Hematopoietic multipotent progenitor cell (in vitro differentiated cells): Measurements from ENCODE around the gene ZNF490. TPM values are rescaled to one million over a fixed set of nuclear protein-coding genes. Genes with fewer than 3 reads are reported as not detected.
A peak's percentile ranks its signal among the peaks of the same experiment; 100 is the strongest.

Experiments
- DNase-seq, 3 donors: peaks; one replicate each; pipeline ENCODE4 v3.0.0-alpha.2; 2011 to 2015; ENCODE audit warnings: low read depth in 2 of 3, low spot score in 2 of 3
- total RNA-seq: library from RNA; depleted of rRNA; stranded (reverse); fragments of >200 nt; gene quantifications from one replicate; pipeline ENCODE4 v1.2.3, GENCODE V29; 2012

The ZNF490 gene
- total RNA-seq, 1 donor, result 9.7 TPM

GRCh38 chr19:12546068-12546467 lies 64.5 kb downstream of the ZNF490 start:
- DNase-seq, result no peak

GRCh38 chr19:12545267-12545666 lies 65.3 kb downstream of the ZNF490 start:
- DNase-seq, result no peak

- DNase-seq, result peak in 2 of 3 donors; percentile 90 to 94
Measured at GRCh38 chr19:12544401-12544876, 66.2 kb downstream of the ZNF490 start.

GRCh38 chr19:12543855-12544254 lies 66.8 kb downstream of the ZNF490 start:
- DNase-seq, result no peak

Other genes starting within 250 kb of the ZNF490 start
- gene ZNF442, start 245.1 kb downstream of the ZNF490 start, total RNA-seq, result 1.1 TPM
- gene ZNF799, start 209.5 kb downstream of the ZNF490 start, total RNA-seq, result 3.2 TPM
- 3.5 TPM for gene ZNF443, start 169.8 kb downstream of the ZNF490 start, total RNA-seq
- gene ZNF709, start 126.0 kb downstream of the ZNF490 start, total RNA-seq, result 7.5 TPM
- gene ZNF564, start 59.3 kb downstream of the ZNF490 start, total RNA-seq, result 4.8 TPM
- 9.4 TPM for gene ZNF791, start 107 bp upstream of the ZNF490 start, total RNA-seq
- gene MAN2B1, start 55.9 kb upstream of the ZNF490 start, total RNA-seq, result 128 TPM
- 14.8 TPM for gene WDR83, start 56.0 kb upstream of the ZNF490 start, total RNA-seq
- 102 TPM for gene DHPS, start 71.1 kb upstream of the ZNF490 start, total RNA-seq
- gene GNG14, start 77.2 kb upstream of the ZNF490 start, total RNA-seq, result not detected
- 31.2 TPM for gene FBXW9, start 85.8 kb upstream of the ZNF490 start, total RNA-seq
- 68.1 TPM for gene TNPO2, start 113.1 kb upstream of the ZNF490 start, total RNA-seq
- gene TRIR, start 123.9 kb upstream of the ZNF490 start, total RNA-seq, result 162 TPM
- gene GET3, start 126.7 kb upstream of the ZNF490 start, total RNA-seq, result 106 TPM
- not detected for gene BEST2, start 141.0 kb upstream of the ZNF490 start, total RNA-seq
- 29.9 TPM for gene HOOK2, start 164.7 kb upstream of the ZNF490 start, total RNA-seq
- gene JUNB, start 180.7 kb upstream of the ZNF490 start, total RNA-seq, result 700 TPM
- 278 TPM for gene PRDX2, start 191.0 kb upstream of the ZNF490 start, total RNA-seq
- gene THSD8, start 191.3 kb upstream of the ZNF490 start, total RNA-seq, result not detected
- gene RNASEH2A, start 195.8 kb upstream of the ZNF490 start, total RNA-seq, result 35.0 TPM
- gene RTBDN, start 223.8 kb upstream of the ZNF490 start, total RNA-seq, result not detected
- gene MAST1, start 227.7 kb upstream of the ZNF490 start, total RNA-seq, result 7.3 TPM